Measurements from ENCODE around the gene PIK3CB.
"Not testable (repeated sequence)": the region's sequence is repeated elsewhere in the genome, so short reads cannot be mapped to it uniquely, and the experiment has no call there.

Gene PIK3CB

GRCh38 chr3:138686771-138687221 is 147.9 kb downstream of the PIK3CB start:
- FAIRE-seq = no peak
- DNase-seq (ENCODE audit: low spot score) = no peak

DNA sequence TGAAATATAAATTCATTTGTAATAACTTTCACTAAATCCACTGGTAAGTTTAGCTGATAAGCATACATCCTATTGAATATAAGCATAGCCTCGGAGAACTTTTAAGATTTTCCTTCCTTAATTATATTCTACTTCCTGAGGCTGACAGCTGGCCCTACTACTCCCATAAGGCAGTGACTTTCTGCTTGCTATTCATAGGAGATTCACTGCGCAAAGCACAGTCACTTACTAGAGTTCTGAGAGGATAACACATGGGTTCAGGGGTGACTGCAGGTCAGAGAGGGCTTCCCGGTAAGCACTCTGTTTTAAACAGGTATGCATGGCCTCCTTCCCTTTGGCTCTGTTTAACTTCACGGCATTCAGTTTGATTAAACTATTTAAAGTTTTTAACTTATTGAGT is 150.3 kb downstream of the PIK3CB start:
- DNase-seq (ENCODE audit: low spot score) = no peak
- no peak for FAIRE-seq

- FAIRE-seq (no peak), DNase-seq (ENCODE audit: low spot score) (no peak)
These were observed 152.1 kb downstream of the PIK3CB start for GRCh38 chr3:138682648-138683047.

- no peak for FAIRE-seq
These were observed 153.1 kb downstream of the PIK3CB start for GRCh38 chr3:138681463-138682220.

DNA sequence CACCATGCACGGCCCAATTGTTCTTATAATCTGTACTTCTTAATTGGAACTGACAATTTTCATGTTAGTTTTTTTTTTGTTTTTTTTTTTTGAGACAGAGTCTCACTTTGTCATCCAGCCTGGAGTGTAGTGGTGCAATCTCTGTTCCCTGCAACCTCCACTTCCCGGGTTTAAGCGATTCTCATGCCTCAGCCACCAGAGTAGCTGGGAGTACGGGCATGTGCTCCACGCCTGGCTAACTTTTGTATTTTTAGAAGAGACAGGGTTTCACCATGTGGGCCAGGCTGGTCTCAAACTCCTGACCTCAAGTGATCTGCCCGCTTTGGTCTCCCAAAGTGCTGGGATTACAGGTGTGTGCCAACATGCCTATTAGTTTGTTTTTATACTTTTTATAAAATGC is 153.8 kb downstream of the PIK3CB start:
- not testable (repeated sequence) for FAIRE-seq; DNase-seq (ENCODE audit: low spot score)

More at GRCh38 chr3:138681463-138682220, 153.1 kb downstream of the PIK3CB start:
- DNase-seq (ENCODE audit: low spot score) = no peak

DNA sequence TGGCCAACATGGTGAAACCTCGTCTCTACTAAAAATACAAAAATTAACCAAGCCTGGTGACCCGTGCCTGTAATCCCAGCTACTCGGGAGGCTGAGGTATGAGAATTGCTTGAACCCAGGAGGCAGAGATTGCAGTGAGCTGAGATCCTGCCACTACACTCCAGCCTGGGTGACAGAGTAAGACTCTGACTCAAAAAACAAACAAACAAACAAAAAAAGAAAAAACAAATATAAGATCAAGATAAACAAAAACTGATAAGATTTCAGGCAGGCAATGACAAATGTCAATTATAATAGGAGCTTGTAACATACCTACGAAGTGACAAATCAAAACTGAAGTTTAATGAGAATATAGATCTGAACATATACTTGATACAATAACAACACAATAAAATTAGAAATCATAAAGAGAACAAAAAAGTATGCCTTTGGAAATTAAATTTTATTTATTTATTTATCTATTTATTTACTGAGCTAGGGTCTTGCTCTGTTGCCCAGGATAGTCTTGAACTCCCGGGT is 155.8 kb downstream of the PIK3CB start:
- no peak for DNase-seq (ENCODE audit: low spot score)
- no peak for FAIRE-seq

DNA sequence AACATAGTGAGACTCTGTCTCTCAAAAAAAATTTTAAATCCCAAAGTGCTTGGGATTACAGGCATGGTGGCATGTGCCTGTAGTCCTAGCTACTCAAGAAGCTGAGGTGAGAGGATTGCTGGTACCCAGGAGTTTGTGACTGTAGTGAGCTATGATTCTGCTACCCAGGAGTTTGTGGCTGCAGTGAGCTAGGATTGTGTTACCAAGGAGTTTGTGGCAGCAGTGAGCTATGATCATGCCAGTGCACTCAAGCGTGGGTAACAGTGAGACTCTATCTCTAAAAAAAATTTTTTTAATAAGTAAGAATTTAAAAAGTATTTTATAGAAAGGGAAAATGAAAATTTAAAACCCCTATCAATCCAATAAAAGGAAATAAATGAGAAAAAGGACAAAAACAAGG is 156.6 kb downstream of the PIK3CB start:
- FAIRE-seq (no peak), DNase-seq (ENCODE audit: low spot score) (no peak)

DNA sequence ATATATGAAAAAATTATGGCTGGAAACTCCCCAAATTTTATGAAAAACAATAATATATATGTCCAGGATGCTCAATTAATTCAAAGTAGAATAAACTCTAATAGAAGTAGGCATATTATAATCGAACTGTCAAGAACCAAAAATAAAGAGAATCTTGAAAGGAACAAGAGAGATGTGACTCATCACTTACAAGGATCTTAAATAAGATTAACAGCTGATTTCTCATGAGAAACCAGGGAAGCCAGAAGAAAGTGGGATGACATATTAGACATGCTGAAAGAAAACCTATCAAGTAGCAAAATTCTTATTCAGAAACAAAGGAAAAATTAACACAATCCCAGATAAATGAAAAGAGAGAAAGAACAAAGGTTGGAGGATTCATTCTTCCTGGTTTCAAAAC is 159.3 kb downstream of the PIK3CB start:
- DNase-seq (ENCODE audit: low spot score) (no peak), FAIRE-seq (no peak)

GRCh38 chr3:138673641-138674530 is 160.8 kb downstream of the PIK3CB start:
- DNase-seq (ENCODE audit: low spot score) (no peak), FAIRE-seq (no peak)

DNA sequence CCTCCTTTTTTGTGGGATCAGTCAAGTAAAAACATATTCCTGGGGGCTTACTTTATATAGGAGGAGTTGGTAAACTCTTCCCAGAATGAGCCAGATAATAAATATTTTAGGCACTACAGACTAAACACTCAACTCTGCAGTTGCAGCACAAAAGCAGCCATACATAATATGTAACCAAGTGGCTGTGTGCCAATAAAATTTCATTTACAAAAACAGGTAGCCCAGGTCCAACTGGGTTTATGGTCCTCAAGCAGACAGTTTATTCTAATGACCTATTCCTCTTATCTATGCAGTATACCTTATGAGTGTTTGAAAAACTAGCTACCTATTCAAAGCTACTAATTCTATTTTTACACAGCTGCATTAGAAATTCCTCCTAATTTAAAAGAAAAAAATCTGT is 164.3 kb downstream of the PIK3CB start:
- no peak for DNase-seq (ENCODE audit: low spot score)
- FAIRE-seq = no peak

DNA sequence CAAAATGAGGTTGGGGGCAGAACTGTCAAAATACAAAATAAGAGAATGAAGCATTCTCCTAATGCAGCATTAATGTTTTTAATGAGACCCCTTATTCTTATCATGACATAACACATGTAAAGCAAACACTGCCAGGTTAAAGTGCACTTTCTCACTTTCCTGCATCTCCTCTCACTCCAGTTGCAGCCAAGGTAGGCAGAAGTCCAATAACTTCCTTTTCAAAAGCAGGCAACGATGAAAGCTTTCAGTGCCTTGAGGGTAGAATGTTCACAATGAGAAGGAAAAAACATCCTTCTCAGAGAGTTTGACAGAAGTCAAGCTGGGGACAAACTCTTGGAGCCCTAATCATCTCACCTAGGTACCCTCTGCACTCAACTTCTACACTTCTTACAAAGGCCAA is 166.6 kb downstream of the PIK3CB start:
- FAIRE-seq (no peak), DNase-seq (ENCODE audit: low spot score) (no peak)

DNA sequence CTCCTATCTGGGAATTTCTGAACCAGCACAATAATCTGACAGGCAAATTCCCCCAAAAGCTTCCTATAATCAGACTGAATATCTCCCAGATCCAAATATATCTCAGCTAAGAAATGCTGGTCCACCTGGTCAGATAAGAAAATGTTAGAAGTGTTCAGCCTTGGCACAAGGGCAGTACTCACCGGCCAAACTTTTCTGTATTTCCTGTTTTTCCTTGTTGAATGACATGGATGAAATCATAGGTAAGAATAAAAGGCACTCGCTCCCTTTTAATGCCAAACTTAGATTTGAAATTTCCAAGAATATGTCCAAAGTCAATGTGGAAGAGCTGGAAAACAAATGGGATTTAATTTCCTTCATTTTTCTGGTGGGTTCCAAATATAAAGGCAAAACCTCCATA is 177.2 kb downstream of the PIK3CB start:
- FAIRE-seq (no peak), DNase-seq (ENCODE audit: low spot score) (no peak)

DNA sequence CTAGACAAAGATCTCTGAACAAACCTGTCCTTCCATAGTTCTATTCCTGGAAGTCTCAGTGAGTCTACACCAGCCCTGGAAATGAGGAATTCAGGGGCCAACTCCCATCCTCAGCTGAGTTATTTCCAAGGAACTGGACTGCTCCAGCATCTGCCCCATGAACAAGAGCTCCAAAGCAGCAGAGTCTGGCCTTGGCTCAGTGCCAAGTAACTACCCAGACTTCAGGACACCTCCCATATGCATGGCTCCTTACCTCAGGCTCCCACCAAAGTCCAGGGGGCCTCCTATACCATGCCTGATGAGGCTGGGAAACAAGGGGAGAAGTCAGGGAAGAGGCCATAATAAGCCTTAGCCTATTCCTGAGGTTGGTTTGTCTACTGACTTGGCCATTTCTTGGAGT is 181.2 kb downstream of the PIK3CB start:
- DNase-seq (ENCODE audit: low spot score) = no peak
- FAIRE-seq = no peak

- DNase-seq (ENCODE audit: low spot score) = no peak
- FAIRE-seq = no peak
These were observed 185.6 kb downstream of the PIK3CB start for GRCh38 chr3:138649134-138649533.

DNA sequence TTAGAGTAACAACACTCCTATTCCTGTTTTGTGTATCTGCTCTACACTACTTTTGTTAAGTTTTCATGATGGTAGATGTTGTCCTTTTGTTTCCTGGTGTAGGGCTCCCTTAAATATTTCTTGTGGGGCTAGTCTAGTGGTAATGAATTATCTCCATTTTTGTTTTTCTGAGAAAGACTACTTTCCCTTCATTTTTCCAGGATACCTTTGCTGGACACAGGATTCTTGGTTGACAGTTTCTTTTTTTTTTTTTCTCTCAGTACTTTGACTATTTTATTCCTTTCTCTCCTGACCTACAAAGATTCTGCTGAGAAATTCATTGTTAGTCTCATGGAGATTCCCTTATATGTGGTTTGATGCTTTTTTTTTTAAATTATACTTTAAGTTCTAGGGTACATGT is 188.2 kb downstream of the PIK3CB start:
- FAIRE-seq (no peak), DNase-seq (ENCODE audit: low spot score) (no peak)

- DNase-seq (ENCODE audit: low spot score) (no peak), FAIRE-seq (no peak)
These were observed 188.7 kb downstream of the PIK3CB start for GRCh38 chr3:138646008-138646407.

GRCh38 chr3:138642927-138643253 is 191.8 kb downstream of the PIK3CB start:
- FAIRE-seq = no peak
- no peak for DNase-seq (ENCODE audit: low spot score)

DNA sequence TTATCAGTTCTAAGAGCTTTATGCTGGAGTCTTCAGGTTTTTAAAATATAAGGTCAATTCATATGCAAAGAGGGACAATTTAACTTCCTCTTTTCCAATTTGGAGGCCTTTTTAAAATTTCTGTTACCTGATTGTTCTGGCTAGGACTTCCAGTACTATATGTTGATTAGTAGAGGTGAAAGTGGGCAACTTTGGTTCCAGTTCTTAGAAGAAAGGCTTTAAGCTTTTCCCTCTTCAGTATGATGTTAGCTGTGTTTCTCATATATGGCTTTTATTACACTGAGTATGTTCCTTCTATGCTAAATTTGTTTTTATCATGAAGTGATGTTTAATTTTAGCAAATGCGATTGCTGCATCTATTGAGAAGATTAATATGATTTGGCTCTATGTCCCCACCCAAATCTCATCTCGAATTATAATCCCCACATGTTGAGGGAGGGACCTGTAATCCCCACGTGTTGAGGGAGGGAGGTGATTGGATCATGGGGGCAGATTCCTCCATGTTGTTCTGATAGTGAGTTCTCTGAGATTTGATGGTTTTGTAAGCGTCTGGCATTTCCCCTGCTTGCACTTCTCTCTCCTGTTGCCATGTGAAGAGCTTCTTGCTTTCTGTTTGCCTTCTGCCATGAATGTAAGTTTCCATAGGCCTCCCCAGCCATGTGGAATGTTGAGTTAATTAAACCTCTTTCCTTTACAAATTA is 192.4 kb downstream of the PIK3CB start:
- DNase-seq (ENCODE audit: low spot score) (no peak), FAIRE-seq (no peak)

DNA sequence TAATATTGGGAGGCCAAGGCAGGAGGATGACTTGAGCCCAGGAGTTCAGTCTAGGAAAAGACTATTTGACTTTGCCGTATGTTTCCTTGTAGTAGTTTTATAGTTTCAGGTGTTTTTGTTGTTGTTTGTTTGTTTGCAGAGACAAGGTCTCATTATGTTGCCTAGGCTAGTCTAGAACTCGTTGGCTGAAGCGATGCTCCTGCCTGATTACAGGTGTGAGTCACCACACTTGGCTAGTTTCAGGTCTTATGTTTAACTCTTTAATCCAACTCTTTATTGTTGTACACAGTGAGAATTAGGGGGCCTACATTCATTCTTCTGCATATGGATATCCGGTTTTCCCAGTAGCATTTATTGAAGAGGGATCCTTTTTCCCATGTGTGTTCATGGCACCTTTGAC is 194.2 kb downstream of the PIK3CB start:
- FAIRE-seq = no peak
- no peak for DNase-seq (ENCODE audit: low spot score)

- FAIRE-seq (no peak), DNase-seq (ENCODE audit: low spot score) (no peak)
These were observed 196.1 kb downstream of the PIK3CB start for GRCh38 chr3:138638641-138639040.

- DNase-seq (ENCODE audit: low spot score) = no peak
- FAIRE-seq = no peak
These were observed 205.2 kb downstream of the PIK3CB start for GRCh38 chr3:138629526-138629925.
